ENCODE results near the gene LYL1. TPM values are rescaled to one million over a fixed set of nuclear protein-coding genes. Genes with fewer than 3 reads are reported as not detected.

Gene LYL1
- total RNA-seq, 1 experiment from 2014 or later = 0.63 TPM

DNA sequence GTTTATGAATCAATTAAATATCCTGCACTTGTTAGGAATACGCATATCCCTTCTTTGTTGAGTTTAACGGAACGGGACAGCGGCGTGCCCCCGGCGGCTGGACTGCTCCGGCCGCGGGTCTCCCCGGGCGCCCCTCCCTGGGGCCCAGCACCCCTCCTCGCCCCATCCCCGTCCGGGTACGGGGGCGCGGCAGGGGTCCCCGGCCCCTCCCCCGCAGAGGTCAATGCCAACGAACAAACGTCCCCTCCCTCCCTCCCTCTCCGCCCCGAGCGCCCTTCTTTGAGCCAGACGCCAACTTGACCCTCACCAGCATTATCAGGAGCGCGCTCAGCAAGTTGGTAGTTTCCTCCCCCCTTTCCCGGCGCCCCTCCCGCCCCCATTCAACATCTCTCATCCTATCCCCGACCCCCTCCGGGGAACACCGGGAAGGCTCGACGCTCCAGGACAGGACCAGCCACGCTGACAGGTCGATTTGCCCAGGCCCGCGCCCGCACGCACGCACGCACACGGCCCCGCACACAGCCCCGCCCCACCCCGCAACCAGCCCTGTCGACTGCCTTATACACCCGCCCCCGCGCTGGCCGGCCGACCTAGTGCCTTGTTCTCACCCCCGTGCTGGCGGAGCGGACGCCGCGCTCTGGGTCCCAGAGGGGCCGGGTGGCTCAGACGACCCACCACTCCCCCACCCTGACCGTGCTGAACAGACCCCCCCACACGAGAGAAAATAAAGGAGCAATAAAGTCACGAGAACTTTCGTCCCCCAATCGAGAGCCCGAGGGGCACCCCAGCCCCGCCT, 5.0 kb downstream of the LYL1 start:
- H3K4me3 Mint-ChIP-seq = peak overlapping the region in 1 of 2 experiments; percentile 44; a peak in 2 of 5 replicates
- no peak for DNase-seq
- H2AFZ ChIP-seq (ENCODE audit: low read length) = no peak overlapping the region

More for the DNA sequence above, 5.0 kb downstream of the LYL1 start:
- Histone ChIP-seq H4K91ac (ENCODE audit: insufficient read length, low read depth, low read length) (no peak overlapping the region), H4K8ac (replicated peaks; ENCODE audit: insufficient read length, low read depth, low read length) (no peak overlapping the region), H3K79me1 (ENCODE audit: insufficient read depth, low read depth, low read length, poor library complexity, severe bottlenecking) (no peaks in the 10 kb centered on the region), H4K5ac (ENCODE audit: insufficient read length, low read depth, low read length) (no peak overlapping the region), H3T11ph (ENCODE audit: low read length) (no peak overlapping the region), H3K27ac (ENCODE audit: insufficient read length, low read depth, low read length) (no peak overlapping the region), H2BK12ac (ENCODE audit: insufficient read length, low read depth, low read length) (no peak overlapping the region), H3K9me3 (ENCODE audit: control insufficient read depth, low read depth, low read length) (no peaks in the 10 kb centered on the region), H3K23me2 (ENCODE audit: insufficient read length, low read depth, low read length, poor library complexity, severe bottlenecking) (peaks cover 13% of the 10 kb centered on the region), H4K20me1 (ENCODE audit: control insufficient read depth, insufficient read depth, insufficient read length) (peaks cover 3% of the 10 kb centered on the region), H2BK5ac (ENCODE audit: insufficient read length, low read length) (no peak overlapping the region), H3K18ac (ENCODE audit: insufficient read length, low read depth, low read length) (no peak overlapping the region), H3K56ac (ENCODE audit: insufficient read length, low read depth, low read length) (no peak overlapping the region), H3K4me2 (ENCODE audit: insufficient read depth, insufficient read length, low read length) (no peak overlapping the region), H3K9ac (ENCODE audit: extremely low read depth, insufficient read length, low read length) (no peak overlapping the region), H3K79me2 (ENCODE audit: insufficient read depth, low read length) (no peaks in the 10 kb centered on the region), H3K4me1 (ENCODE audit: insufficient read depth, low read length) (no peaks in the 10 kb centered on the region), H3K14ac (ENCODE audit: insufficient read depth, low read length) (no peak overlapping the region), H2BK15ac (ENCODE audit: low read depth, low read length) (no peak overlapping the region), H3K23ac (ENCODE audit: insufficient read length, low read depth, low read length) (no peak overlapping the region), H2BK20ac (ENCODE audit: low read depth, low read length, poor library complexity, severe bottlenecking) (no peak overlapping the region), H2BK120ac (ENCODE audit: low read depth, low read length, poor library complexity, severe bottlenecking) (no peak overlapping the region), H2AK5ac (ENCODE audit: insufficient read length, low read length) (no peak overlapping the region), H3K27me3 (ENCODE audit: insufficient read depth, low read length) (peaks cover 39% of the 10 kb centered on the region; the same call in 1 of the 2 replicates), H3K4ac (ENCODE audit: low read depth, low read length) (no peak overlapping the region)
- Mint-ChIP-seq H3K27ac (no peak overlapping the region), H3K4me1 (peaks cover 27 to 44% of the 10 kb centered on the region in 2 experiments), H3K9me3 (peaks cover 7% of the 10 kb centered on the region in 2 experiments; a peak in 4 of 5 replicates), H3K27me3 (ENCODE audit: low read depth) (peaks cover 90% of the 10 kb centered on the region), H3K36me3 (ENCODE audit: insufficient read depth in 1 of 3, low read depth in 3 of 3) (peaks cover 0 to 3% (median 0%) of the 10 kb centered on the region in 3 experiments; a peak in 2 of 7 replicates)
- TF ChIP-seq, protein P1, sequence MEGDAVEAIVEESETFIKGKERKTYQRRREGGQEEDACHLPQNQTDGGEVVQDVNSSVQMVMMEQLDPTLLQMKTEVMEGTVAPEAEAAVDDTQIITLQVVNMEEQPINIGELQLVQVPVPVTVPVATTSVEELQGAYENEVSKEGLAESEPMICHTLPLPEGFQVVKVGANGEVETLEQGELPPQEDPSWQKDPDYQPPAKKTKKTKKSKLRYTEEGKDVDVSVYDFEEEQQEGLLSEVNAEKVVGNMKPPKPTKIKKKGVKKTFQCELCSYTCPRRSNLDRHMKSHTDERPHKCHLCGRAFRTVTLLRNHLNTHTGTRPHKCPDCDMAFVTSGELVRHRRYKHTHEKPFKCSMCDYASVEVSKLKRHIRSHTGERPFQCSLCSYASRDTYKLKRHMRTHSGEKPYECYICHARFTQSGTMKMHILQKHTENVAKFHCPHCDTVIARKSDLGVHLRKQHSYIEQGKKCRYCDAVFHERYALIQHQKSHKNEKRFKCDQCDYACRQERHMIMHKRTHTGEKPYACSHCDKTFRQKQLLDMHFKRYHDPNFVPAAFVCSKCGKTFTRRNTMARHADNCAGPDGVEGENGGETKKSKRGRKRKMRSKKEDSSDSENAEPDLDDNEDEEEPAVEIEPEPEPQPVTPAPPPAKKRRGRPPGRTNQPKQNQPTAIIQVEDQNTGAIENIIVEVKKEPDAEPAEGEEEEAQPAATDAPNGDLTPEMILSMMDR (conservative IDR thresholded peaks at IDR 0.05) = no peak
- WGBS (ENCODE audit: extremely low coverage, insufficient read length, low lambda C conversion rate) = no CpG with 5 or more reads among the region's 69 CpGs

Measured in H9 (cell line).